ENCODE measurements around the gene ROCK2.

- TF ChIP-seq CTCF (IDR thresholded peaks at IDR 0.05): no peak
- TF ChIP-seq EZH2 (IDR thresholded peaks at IDR 0.05; ENCODE audit: borderline replicate concordance, insufficient read depth, low read depth, low read length, poor library complexity, severe bottlenecking): no peak
Measured at GRCh38 chr2:11215407-11215806, 129.0 kb downstream of the ROCK2 start.
